Subcutaneous preadipocyte (primary cell): ENCODE data around the gene SEPTIN6. TPM values are rescaled to one million over a fixed set of nuclear protein-coding genes. Genes with fewer than 3 reads are reported as not detected.

Source experiments
- small RNA-seq: library from RNA; depleted of rRNA; stranded (forward); fragments of <200 nt; gene quantifications from one replicate; pipeline ENCODE3, GENCODE V24; 2012
- total RNA-seq: library from RNA; depleted of rRNA; stranded (reverse); fragments of >200 nt; gene quantifications from 2 replicates; pipeline ENCODE4 v1.2.3, GENCODE V29; 2012

The SEPTIN6 gene
- 2.9 and 7.0 TPM in 2 replicates for total RNA-seq

GRCh38 chrX:119693040-119693995 lies at the start of gene SEPTIN6:
SEPTIN6 (minus strand) TSS chrX:119693168; CDS start chrX:119693105, 63 bp downstream.

Small RNA genes within 50 kb of the gene (small RNA-seq; reads per million reads assigned to genes)
- gene MIR766 = 0.38 reads per million, percentile 18 among the genes with 10 or more reads in this experiment

Other genes starting within 250 kb of the SEPTIN6 start
- gene SLC25A5, start 224.7 kb downstream of the SEPTIN6 start, total RNA-seq = 219 and 237 TPM in 2 replicates
- gene STEEP1, start 127.8 kb downstream of the SEPTIN6 start, total RNA-seq = 15.4 and 22.1 TPM in 2 replicates
- gene UBE2A, start 118.6 kb downstream of the SEPTIN6 start, total RNA-seq = 21.3 and 30.9 TPM in 2 replicates
- gene NKRF, start 86.7 kb downstream of the SEPTIN6 start, total RNA-seq = 5.5 and 8.8 TPM in 2 replicates
- not detected in 2 replicates for gene SOWAHD, start 65.4 kb upstream of the SEPTIN6 start, total RNA-seq
- gene RPL39, start 98.5 kb upstream of the SEPTIN6 start, total RNA-seq = 811 and 2,244 TPM in 2 replicates
- 1.1 and 2.0 TPM in 2 replicates for gene UPF3B, start 159.8 kb upstream of the SEPTIN6 start, total RNA-seq
- gene RNF113A, start 178.6 kb upstream of the SEPTIN6 start, total RNA-seq = 10.4 and 11.8 TPM in 2 replicates
- gene NDUFA1, start 178.7 kb upstream of the SEPTIN6 start, total RNA-seq = 44.8 and 51.1 TPM in 2 replicates
- not detected in 2 replicates for gene AKAP14, start 202.7 kb upstream of the SEPTIN6 start, total RNA-seq